ENCODE results near the gene SYTL4.
"Not testable (repeated sequence)": the region's sequence is repeated elsewhere in the genome, so short reads cannot be mapped to it uniquely, and the experiment has no call there.

SYTL4 gene

GRCh38 chrX:100731441-100732281 lies at the start of gene SYTL4:
Gene SYTL4 (minus strand): TSS chrX:100732121. CDS start chrX:100702037, 30,084 bp downstream.
- DNase-seq, result peak; percentile 42

GRCh38 chrX:100769439-100769838 lies 37.5 kb upstream of the SYTL4 start:
- DNase-seq, result not testable (repeated sequence)

- DNase-seq, result peak; percentile 79
Measured at GRCh38 chrX:100768679-100769338, 36.9 kb upstream of the SYTL4 start.

- DNase-seq, result no peak
Measured at GRCh38 chrX:100750883-100751282, 19.0 kb upstream of the SYTL4 start.

- no peak for DNase-seq
Measured at GRCh38 chrX:100748108-100748507, 16.2 kb upstream of the SYTL4 start.

GRCh38 chrX:100747703-100748102 lies 15.8 kb upstream of the SYTL4 start:
- no peak for DNase-seq

- no peak for DNase-seq
Measured at GRCh38 chrX:100747090-100747489, 15.2 kb upstream of the SYTL4 start.

- DNase-seq, result no peak
Measured at GRCh38 chrX:100745806-100746537, 14.1 kb upstream of the SYTL4 start.

- no peak for DNase-seq
Measured at GRCh38 chrX:100745205-100745604, 13.3 kb upstream of the SYTL4 start.

- no peak for DNase-seq
Measured at GRCh38 chrX:100743009-100743607, 11.2 kb upstream of the SYTL4 start.

GRCh38 chrX:100724006-100724405 lies 7.9 kb downstream of the SYTL4 start:
- DNase-seq, result not testable (repeated sequence)

GRCh38 chrX:100721328-100721727 lies 10.6 kb downstream of the SYTL4 start:
- DNase-seq, result peak; percentile 20

- peak; percentile 81 for DNase-seq
Measured at GRCh38 chrX:100720301-100720700, 11.6 kb downstream of the SYTL4 start.

- no peak for DNase-seq
Measured at GRCh38 chrX:100719139-100719538, 12.8 kb downstream of the SYTL4 start.

- peak; percentile 83 for DNase-seq
Measured at GRCh38 chrX:100717363-100717762, 14.6 kb downstream of the SYTL4 start.

GRCh38 chrX:100710816-100711215 lies 21.1 kb downstream of the SYTL4 start:
- DNase-seq, result no peak

GRCh38 chrX:100704581-100705203 lies 27.2 kb downstream of the SYTL4 start:
- DNase-seq, result no peak

- DNase-seq, result no peak
Measured at GRCh38 chrX:100700809-100701208, 31.1 kb downstream of the SYTL4 start.

GRCh38 chrX:100698551-100698950 lies 33.4 kb downstream of the SYTL4 start:
- DNase-seq, result no peak

- no peak for DNase-seq
Measured at GRCh38 chrX:100696699-100697351, 35.1 kb downstream of the SYTL4 start.

- DNase-seq, result no peak
Measured at GRCh38 chrX:100695991-100696390, 35.9 kb downstream of the SYTL4 start.

GRCh38 chrX:100695302-100695701 lies 36.6 kb downstream of the SYTL4 start:
- no peak for DNase-seq

All from NCI-H1092 treated with DMSO at 0.1 percent for 48 hours (cell line).